NCI-H2196 treated with DMSO at 0.1 percent for 48 hours (cell line): ENCODE results near the gene TTLL11.

Experiments
- DNase-seq: peaks from one replicate; lab custom pipeline; 2025; ENCODE audit not compliant: unreplicated experiment; lab: John Stamatoyannopoulos, UW

The TTLL11 gene

DNA sequence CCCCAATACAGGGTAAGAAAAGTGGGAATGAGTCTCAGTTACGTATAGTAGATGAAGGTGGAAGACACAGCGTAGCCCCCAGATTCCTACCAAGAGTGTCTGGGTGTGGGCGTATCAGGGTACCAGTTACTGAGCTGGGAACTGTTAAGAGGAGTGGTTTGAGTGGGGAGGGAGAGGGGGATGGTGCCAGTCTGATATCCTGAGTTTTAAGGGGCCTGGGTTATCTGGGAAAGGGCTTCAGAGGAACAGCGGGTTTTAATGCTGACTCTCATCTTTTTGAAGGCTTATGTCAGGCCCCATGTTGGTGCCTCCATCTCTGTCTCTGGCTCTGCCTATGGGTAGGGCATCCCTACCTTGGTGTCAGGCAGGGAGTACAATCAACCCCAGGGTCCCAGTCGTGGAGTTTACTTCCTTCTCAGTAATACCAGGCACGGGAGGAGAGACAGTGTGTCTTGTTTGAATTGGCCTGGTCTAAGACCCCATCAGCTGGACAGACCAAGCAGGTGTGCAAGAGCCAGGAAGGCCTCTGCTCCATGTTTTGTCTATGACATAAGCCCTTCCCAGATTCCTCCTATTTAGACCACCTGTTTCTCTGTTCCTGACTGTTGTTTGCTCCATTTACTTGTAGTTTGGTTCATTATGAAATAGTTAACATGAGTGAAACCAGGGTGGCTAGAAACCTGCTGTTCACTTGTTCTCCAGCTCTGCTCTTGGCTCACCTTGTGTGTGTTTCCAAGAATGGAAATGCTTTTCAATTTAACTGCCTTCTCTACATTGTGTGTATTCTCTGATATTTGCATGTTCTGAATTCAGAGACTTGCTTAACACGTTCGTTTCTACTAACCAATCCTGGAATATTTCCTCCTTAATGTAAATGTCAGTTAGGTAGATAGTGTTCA, 316.1 kb downstream of the TTLL11 start:
- no peak for DNase-seq

DNA sequence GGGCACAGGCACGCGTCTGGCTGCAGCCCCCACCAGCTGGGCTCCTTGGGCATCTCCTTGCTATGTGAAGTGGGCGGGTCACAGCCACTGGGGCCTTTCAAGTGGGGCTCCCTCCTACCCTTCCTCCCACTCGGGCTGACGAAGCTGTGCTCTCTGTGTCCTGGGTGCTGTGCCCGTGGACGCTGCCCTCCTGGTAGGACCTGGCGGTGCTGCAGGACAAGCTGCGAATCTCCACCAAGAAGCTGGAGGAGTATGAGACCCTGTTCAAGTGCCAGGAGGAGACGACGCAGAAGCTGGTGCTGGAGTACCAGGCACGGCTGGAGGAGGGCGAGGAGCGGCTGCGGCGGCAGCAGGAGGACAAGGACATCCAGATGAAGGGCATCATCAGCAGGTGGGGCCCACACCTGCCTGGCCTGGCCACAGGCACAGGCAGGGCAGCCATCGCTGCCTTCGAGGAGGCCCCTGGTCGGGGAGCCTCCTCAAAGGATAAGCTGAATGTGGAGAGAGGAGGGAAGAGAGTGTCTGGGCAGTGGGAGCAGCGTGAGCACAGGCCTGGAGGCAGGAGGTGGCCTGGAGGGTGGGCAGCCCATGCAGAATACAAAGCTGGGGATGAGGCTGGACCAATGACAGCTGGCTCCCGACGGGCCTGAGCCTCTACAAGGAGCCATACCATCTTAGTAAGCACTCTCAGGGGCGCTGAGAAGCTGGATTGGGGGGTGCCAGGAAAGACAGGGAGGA, 316.9 kb downstream of the TTLL11 start:
- no peak for DNase-seq

DNA sequence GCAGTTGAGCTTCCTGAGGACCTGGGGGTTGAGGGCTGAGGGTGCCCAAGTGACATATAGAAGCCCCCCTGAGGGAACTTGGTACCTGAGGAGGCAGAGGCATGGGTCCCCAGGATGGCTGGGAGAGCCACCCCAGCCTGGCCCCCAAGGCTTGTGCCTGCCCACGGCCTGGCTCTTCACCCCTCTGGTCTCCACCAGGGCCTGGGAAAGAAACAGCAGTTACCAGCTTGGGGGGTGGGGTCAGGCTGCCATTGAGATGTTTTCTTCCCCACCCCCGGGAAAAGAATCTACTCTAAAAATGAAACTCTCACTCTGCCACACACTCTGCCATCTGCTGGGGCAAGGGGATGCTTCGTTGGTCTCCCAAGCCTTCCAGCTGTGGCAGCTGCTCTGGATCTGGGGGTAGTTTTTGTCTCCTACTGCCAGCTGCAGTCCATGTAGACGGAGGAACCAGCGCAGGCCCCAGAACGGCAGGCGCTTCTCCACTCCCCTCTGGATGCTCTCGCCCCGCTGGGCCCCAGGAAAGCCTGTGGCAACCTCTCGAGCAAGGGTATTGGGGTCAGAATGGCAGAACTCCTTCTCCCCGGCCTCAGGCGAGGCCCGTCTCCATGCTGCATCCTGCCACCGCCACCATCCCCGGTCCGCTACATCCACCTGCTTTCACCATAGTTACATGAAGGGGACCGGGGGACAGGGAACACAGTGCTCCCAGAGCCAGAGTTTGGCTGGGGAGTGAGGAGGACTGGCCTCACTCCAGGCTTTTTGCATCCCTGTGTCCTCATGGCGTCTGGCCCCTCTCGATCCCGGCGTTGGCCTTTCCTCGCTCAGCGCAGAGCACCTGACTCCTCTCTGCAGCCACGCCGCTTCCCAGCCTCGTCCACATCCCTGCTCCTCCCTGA, 318.1 kb downstream of the TTLL11 start:
- no peak for DNase-seq

- no peak for DNase-seq
These were observed 319.0 kb downstream of the TTLL11 start for GRCh38 chr9:121773954-121774714.

DNA sequence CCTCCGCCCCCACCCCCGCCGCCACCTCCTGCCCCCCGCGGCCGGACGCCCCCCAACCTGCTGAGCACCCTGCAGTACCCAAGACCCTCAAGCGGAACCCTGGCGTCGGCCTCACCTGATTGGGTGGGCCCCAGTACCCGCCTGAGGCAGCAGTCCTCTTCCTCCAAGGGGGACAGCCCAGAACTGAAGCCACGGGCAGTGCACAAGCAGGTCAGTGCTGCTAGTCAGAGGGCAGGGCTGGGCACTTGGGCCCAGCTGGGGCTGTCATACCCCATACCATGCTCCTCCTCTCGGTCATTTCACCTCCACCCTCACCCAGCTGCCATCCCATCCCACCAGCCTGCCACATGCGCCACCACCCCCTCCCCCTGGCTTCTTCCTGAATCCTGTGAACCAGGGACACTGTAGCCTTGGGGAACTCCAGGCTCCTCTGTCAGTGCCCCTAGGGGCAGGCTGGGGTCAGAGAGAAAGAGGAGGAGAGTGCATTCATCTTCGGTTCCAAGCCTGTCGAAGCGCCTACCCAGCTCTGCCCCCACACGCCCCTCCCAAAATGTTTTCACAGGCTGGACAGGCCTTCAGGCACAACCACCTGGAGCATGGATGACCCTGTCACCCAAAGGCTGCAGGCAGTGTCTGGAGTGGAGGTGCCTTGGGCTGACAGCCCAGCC, 319.7 kb downstream of the TTLL11 start:
- DNase-seq: no peak

DNA sequence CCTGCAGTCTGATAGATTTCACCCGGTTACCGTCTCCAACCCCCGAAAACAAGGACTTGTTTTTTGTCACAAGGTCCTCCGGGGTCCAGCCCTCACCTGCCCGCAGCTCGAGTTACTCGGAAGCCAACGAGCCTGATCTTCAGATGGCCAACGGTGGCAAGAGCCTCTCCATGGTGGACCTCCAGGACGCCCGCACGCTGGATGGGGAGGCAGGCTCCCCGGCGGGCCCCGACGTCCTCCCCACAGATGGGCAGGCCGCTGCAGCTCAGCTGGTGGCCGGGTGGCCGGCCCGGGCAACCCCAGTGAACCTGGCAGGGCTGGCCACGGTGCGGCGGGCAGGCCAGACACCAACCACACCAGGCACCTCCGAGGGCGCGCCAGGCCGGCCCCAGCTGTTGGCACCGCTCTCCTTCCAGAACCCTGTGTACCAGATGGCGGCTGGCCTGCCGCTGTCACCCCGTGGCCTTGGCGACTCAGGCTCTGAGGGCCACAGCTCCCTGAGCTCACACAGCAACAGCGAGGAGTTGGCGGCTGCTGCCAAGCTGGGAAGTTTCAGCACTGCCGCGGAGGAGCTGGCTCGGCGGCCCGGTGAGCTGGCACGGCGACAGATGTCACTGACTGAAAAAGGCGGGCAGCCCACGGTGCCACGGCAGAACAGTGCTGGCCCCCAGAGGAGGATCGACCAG, 320.4 kb downstream of the TTLL11 start:
- no peak for DNase-seq
